Measurements from ENCODE around the gene MSI2. TPM values are rescaled to one million over a fixed set of nuclear protein-coding genes. Genes with fewer than 3 reads are reported as not detected.

MSI2 gene
- total RNA-seq, 1 donor from 2014 or later, result 26.6 TPM

DNA sequence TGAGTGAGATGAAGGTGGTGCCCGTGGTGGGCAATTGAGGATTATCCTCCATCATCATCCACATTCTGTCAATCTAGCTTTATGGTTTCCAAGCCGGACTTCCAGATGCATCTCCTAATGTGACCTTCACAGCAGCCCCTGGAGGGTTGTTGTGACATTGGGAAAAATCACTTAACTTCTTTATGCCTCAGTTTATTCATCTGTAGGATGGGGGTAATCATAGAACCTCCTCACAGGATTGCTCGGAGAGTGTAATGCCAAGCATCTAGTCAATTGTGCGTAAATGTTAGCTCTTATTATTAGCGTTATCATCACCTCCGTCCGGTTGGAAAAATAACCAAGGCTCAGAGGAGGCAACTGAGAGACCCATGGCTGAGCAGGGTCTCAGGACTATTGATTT lies 274.8 kb downstream of the MSI2 start:
- DNase-seq (ENCODE audit: low read depth), result no peak
- TF ChIP-seq, protein P1, sequence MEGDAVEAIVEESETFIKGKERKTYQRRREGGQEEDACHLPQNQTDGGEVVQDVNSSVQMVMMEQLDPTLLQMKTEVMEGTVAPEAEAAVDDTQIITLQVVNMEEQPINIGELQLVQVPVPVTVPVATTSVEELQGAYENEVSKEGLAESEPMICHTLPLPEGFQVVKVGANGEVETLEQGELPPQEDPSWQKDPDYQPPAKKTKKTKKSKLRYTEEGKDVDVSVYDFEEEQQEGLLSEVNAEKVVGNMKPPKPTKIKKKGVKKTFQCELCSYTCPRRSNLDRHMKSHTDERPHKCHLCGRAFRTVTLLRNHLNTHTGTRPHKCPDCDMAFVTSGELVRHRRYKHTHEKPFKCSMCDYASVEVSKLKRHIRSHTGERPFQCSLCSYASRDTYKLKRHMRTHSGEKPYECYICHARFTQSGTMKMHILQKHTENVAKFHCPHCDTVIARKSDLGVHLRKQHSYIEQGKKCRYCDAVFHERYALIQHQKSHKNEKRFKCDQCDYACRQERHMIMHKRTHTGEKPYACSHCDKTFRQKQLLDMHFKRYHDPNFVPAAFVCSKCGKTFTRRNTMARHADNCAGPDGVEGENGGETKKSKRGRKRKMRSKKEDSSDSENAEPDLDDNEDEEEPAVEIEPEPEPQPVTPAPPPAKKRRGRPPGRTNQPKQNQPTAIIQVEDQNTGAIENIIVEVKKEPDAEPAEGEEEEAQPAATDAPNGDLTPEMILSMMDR (conservative IDR thresholded peaks at IDR 0.05; ENCODE audit: low read depth, low read length), result no peak
- H3K4me3 ChIP-seq (ENCODE audit: low read depth, low read length), result no peak overlapping the region

DNA sequence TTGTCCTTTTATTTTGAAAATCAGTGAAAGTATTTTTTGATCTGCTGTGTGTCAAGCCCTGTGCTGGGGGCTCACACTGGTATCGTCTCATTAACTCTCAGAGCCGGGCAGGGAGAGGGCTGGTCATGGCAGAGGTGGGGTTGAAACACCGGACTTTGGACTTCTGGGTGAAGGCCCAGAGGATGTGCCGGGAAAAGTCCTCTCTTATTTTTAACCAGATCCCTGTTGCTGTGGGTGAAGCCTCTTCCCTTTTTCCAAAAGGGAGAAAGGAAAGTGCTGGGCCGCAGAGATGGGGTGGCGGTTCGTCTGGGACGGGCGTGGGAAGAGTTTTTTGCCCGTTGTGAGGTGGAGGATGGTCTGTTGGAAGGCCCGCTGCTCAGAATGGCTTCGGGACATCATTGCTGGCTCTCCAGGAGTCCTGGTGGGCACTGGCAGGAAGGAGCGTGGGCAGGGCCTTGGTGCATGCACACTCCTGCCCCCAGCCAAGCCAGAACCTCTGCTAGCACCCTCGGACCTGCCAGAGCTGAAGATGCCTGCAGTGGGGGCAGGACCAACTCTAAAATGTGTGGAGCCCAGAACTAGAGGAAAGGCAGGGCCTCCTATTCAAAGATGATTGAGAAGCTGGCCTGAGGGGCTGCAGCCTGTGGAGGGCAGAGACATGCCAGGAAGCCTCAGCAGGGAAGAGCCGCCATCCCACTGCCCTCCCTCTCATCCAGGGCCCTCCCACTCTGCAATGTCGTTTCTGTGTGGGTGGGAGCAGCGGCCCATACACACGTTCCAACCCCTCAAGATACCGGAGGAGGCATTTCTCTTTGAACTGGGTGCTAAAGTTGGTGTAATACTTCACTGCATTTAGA lies 275.6 kb downstream of the MSI2 start:
- TF ChIP-seq, protein P1 (conservative IDR thresholded peaks at IDR 0.05; ENCODE audit: low read depth, low read length), result no peak
- no peak for DNase-seq (ENCODE audit: low read depth)
- H3K4me3 ChIP-seq (ENCODE audit: low read depth, low read length), result no peak overlapping the region

DNA sequence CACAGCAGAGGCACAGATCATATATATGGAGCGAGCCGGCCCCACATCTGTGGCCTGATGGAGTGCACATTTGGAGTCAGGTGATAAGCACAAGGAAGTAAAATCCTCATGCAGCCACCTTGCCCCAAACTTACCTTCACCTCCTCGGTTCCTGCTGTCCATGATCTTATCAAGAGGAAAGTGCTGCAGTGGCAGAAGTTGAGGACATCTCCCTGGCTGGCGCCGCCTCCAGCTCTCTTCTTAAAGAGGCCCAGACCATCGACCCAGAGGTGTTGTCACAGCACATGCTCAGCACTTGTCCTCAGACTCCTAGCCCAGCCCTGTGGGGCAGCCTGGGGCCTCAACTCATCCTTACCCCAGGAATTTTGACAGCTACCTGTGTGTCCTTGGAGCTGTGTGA lies 276.2 kb downstream of the MSI2 start:
- no peak overlapping the region for H3K4me3 ChIP-seq (ENCODE audit: low read depth, low read length)
- TF ChIP-seq, protein P1 (conservative IDR thresholded peaks at IDR 0.05; ENCODE audit: low read depth, low read length), result no peak
- DNase-seq (ENCODE audit: low read depth), result no peak

DNA sequence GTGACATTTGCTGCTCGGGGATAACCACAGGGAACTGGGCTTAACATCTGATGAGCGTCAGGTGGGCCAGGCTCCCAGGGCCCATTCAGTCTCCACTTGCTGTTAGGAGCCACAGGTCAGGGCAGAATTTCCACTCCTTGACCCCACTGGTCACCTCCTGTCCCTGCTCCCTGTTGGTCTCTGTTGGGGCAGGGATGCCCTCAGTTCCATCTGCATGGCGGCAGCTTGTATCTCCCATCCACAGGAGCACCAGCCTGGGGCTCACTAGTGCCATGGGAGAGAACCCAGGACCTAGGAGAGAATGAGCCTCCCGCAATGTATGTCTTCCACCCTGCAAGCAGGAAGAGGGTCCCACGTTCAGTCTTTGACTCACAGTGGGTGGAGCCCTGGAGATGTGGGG lies 276.6 kb downstream of the MSI2 start:
- no peak for DNase-seq (ENCODE audit: low read depth)
- H3K4me3 ChIP-seq (ENCODE audit: low read depth, low read length), result no peak overlapping the region
- TF ChIP-seq, protein P1 (conservative IDR thresholded peaks at IDR 0.05; ENCODE audit: low read depth, low read length), result no peak

DNA sequence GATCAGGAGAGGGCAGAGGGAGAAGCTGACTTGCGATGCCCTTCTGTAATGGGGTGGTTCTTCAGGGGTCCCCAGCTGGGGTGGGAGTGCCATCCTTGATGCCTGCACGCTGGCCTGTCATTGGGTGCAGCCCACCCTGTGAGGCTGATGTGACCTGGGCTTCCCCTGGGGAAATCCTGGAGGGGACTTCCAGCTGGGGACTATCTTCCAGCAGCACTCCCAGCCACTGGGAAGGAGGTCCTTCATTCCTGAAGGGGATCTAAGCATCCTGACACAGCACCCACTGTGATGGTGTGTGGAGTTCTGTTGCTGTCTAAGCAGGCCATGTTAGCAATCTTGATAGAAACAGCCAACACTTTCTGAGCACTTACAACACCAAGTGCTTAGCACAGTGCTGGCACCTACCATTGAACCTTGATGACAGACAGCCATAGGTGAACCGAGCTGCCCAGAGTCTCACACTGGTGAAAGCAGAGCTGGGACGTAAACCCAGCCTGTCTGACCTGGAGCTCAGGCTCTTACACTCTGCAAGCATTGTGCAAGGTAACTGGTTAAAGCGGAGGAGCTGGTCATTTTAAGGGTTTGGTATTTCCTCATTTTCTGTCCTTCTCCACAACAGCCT lies 277.5 kb downstream of the MSI2 start:
- TF ChIP-seq, protein P1 (conservative IDR thresholded peaks at IDR 0.05; ENCODE audit: low read depth, low read length), result no peak
- H3K4me3 ChIP-seq (ENCODE audit: low read depth, low read length), result no peak overlapping the region

DNA sequence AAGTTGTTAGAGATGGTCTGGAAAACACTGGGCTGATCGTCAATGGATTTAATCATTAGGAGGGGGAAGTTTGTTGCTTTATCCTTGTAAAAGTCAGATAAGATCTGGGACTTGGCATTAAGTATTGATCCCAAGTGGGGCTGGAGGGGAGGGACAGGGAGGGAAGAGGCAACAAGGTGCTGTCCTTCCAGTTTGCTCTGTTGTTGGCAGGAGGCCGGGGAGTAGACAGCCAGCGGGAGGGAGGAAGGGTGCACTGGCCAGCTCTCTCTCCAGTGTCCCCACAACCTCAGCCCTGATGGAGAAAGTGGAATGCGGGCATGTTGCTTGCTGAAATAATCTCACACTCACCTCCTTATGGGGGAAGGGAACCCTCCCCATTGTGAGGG lies 278.5 kb downstream of the MSI2 start:
- TF ChIP-seq, protein P1 (conservative IDR thresholded peaks at IDR 0.05; ENCODE audit: low read depth, low read length), result no peak
- DNase-seq (ENCODE audit: low read depth), result no peak
- H3K4me3 ChIP-seq (ENCODE audit: low read depth, low read length), result no peak overlapping the region

More for the DNA sequence above, 277.5 kb downstream of the MSI2 start:
- DNase-seq (ENCODE audit: low read depth), result no peak
